ENCODE data around the gene RTEL1.
A peak's percentile ranks its signal among the peaks of the same experiment; 100 is the strongest.

Gene RTEL1

DNA sequence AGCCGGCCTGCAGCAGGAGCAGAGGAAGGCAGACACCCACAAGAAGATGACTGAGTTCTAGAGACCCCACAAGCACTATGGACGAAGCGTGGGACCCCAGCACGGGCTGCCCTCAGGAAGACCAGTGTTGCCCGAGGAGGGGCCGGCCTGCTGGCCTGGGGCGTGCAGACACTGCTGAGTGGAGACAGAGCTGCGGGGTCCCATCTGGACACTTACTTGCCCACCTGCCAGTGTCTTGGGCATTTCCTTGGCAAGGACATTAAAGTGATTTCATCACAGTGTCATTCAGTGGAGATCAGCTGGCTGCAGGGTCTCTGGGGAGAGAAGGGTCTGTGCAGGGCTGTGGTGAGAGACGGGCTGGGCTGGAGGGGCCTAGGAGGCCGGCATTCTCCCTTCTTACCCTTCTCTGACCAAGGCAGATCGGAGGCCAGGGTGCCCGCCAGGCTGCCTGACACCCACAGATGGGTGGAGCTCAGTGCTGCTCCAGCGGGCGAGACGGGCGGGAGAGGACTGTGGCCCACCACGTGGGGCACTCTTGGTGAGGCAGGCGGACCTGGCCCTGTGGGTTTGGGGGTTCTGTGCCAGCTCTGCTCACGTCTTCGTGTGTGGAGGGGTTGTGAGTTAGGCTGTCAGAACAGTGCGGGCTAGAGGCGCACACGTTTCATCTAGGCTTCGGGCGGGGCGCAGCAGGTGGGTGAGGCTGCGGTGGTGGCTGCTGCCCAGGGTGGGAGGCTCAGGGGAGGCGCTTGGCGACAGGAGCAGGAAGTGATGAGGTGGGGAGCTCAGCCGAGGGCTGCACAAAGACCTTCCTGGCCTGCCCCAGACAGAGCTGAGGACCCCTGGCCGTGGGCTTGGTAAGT, 78.0 kb downstream of the RTEL1 start, which contains the start of gene LIME1:
TSS of gene LIME1 (plus strand) at position 806 of the 860 bp plus-strand sequence. CDS start 886 bp downstream, outside the sequence.
- no peak within 1 kb of the TSS for H3K4me3 ChIP-seq (ENCODE audit: low read depth, low read length)
- TF ChIP-seq, protein P1, sequence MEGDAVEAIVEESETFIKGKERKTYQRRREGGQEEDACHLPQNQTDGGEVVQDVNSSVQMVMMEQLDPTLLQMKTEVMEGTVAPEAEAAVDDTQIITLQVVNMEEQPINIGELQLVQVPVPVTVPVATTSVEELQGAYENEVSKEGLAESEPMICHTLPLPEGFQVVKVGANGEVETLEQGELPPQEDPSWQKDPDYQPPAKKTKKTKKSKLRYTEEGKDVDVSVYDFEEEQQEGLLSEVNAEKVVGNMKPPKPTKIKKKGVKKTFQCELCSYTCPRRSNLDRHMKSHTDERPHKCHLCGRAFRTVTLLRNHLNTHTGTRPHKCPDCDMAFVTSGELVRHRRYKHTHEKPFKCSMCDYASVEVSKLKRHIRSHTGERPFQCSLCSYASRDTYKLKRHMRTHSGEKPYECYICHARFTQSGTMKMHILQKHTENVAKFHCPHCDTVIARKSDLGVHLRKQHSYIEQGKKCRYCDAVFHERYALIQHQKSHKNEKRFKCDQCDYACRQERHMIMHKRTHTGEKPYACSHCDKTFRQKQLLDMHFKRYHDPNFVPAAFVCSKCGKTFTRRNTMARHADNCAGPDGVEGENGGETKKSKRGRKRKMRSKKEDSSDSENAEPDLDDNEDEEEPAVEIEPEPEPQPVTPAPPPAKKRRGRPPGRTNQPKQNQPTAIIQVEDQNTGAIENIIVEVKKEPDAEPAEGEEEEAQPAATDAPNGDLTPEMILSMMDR (IDR thresholded peaks at IDR 0.05; ENCODE audit: control insufficient read depth, extremely low read depth, insufficient read depth), result no peak
- DNase-seq (ENCODE audit: low read depth), result no peak

DNA sequence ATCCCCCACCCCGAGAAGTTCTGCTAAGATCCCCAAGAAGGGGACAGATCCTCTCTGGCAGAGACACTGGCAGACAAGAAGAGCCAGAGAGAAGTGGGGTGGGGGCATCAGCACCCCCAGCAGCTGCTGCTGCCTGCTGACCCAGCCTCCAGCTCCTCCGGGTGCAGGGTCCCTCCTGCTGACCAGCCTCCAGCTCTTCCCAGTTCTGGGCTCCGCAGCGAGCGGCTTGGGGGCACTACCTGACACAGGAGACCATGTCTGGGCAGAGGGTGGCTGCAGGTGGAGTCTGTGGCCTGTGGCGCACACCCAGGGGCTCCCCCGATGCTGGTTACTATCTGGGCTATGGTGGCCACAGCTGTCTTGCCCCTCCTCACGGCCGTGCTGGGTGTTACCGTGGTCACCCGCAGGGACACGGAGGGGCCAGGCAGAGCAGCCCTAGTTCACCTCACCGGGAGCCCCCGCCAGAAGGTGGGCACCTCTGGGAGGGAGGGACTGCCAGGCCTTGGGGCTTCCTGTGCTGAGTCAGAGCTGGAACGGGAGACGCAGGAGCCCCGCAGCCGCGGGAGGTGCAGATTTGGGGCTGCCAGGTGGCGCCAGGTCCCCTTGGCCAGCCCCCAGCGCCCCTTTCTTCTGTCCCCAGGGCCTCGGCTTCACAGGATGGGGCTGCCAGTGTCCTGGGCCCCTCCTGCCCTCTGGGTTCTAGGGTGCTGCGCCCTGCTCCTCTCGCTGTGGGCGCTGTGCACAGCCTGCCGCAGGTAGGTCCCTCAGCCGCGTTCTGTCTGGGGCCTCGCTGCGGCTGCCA, 79.0 kb downstream of the RTEL1 start:
- TF ChIP-seq, protein P1 (IDR thresholded peaks at IDR 0.05; ENCODE audit: control insufficient read depth, extremely low read depth, insufficient read depth), result no peak
- H3K4me3 ChIP-seq (ENCODE audit: low read depth, low read length), result no peak overlapping the region
- DNase-seq (ENCODE audit: low read depth), result no peak

DNA sequence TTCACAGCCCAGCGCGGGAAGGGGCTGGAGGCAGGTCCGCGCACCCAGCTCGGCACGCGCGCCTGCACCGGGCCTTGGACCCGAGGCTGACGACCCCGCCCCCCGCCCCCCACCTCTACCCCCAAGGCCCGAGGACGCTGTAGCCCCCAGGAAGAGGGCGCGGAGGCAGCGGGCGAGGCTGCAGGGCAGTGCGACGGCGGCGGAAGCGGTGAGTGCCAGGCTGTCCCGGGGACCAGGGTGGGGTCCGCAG, 79.5 kb downstream of the RTEL1 start:
- H3K4me3 ChIP-seq (ENCODE audit: low read depth, low read length), result no peak overlapping the region
- DNase-seq (ENCODE audit: low read depth), result no peak
- TF ChIP-seq, protein P1 (IDR thresholded peaks at IDR 0.05; ENCODE audit: control insufficient read depth, extremely low read depth, insufficient read depth), result no peak

DNA sequence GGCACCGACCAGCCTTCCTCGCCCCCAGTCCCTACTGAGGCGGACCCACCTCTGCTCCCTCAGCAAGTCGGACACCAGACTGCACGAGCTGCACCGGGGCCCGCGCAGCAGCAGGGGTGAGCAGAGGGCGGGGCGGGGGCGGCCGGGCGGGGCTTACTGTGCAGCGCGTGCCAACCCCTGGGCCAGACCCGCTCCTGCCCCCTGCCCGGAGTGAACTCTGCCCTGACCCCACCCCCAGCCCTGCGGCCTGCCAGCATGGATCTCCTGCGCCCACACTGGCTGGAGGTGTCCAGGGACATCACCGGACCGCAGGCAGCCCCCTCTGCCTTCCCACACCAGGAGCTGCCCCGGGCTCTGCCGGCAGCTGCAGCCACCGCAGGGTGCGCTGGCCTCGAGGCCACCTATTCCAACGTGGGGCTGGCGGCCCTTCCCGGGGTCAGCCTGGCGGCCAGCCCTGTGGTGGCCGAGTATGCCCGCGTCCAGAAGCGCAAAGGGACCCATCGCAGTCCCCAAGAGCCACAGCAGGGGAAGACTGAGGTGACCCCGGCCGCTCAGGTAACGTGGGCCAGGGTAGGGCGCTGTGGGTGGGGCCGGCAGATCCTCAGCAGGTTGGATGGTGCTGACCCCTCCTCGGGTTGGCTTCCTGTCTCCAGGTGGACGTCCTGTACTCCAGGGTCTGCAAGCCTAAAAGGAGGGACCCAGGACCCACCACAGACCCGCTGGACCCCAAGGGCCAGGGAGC, 80.0 kb downstream of the RTEL1 start:
- H3K4me3 ChIP-seq (ENCODE audit: low read depth, low read length), result no peak overlapping the region
- DNase-seq (ENCODE audit: low read depth), result no peak
- TF ChIP-seq, protein P1 (IDR thresholded peaks at IDR 0.05; ENCODE audit: control insufficient read depth, extremely low read depth, insufficient read depth), result no peak

DNA sequence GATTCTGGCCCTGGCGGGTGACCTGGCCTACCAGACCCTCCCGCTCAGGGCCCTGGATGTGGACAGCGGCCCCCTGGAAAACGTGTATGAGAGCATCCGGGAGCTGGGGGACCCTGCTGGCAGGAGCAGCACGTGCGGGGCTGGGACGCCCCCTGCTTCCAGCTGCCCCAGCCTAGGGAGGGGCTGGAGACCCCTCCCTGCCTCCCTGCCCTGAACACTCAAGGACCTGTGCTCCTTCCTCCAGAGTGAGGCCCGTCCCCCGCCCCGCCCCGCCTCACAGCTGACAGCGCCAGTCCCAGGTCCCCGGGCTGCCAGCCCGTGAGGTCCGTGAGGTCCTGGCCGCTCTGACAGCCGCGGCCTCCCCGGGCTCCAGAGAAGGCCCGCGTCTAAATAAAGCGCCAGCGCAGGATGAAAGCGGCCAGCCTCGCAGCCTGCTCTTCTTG, 80.6 kb downstream of the RTEL1 start:
- peak overlapping the region; percentile 41 for H3K4me3 ChIP-seq (ENCODE audit: low read depth, low read length)
- TF ChIP-seq, protein P1 (IDR thresholded peaks at IDR 0.05; ENCODE audit: control insufficient read depth, extremely low read depth, insufficient read depth), result no peak
- DNase-seq (ENCODE audit: low read depth), result no peak

DNA sequence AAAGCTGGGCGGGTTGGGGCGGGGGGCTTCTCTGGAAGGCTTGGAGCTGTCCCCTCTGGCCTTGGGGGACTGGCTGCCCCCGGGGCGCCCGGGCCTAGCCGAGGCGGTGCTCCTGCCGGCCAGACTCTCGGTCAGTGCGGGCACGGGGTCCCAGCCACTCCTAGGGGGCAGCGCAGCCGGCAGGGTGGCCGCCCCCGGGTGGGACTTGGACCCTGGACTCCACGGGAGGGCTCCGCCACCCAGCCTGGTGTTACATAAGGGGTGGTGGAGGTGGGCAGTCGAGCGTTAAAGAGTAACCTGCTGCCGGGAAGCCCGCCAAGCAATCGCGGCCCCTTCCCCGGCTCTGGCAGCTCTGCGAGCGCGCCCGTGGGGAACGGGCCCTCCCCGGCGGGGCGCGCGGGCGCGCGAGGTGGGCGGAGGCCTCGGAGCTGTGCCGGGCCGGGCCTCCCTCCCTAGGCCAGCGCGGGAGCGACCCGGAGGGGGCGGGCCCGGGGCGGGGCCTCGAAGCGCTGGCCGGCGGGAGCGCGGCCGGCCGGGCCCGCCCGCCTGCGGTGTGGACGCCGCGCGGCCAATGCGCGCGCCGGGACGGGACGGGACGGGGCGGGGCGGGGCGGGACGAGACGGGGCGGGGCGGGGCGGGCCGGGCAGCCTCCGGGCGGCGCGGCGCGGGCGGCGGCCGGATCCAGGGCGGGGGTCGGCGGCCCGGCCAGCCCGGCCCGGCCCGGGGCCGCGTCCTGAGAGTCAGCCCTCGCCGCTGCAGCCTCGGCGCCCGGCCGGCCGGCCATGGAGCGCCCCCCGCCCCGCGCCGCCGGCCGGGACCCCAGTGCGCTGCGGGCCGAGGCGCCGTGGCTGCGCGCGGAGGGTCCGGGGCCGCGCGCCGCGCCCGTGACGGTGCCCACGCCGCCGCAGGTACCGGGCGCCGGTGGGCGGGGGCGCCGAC, 81.3 kb downstream of the RTEL1 start, which contains the start of gene SLC2A4RG:
TSS of gene SLC2A4RG (plus strand) at position 647 of the 940 bp plus-strand sequence. CDS start at position 784, 137 bp downstream.
- DNase-seq (ENCODE audit: low read depth), result no peak
- TF ChIP-seq, protein P1 (IDR thresholded peaks at IDR 0.05; ENCODE audit: control insufficient read depth, extremely low read depth, insufficient read depth), result no peak

More for the DNA sequence above, 81.3 kb downstream of the RTEL1 start, which contains the start of gene SLC2A4RG:
- peak within 1 kb of the TSS; percentile 70 for H3K4me3 ChIP-seq (ENCODE audit: low read depth, low read length)
